Right lobe of liver (tissue), 4 donors: Measurements from ENCODE around the gene ANO6.
A peak's percentile ranks its signal among the peaks of the same experiment; 100 is the strongest.

Source experiments
- POLR2A ChIP-seq: fragments of 450-650 bp; IDR thresholded peaks from one replicate; pipeline ENCODE4 v1.6.1; 2017; ENCODE audit warnings: antibody characterized with exemption, mild to moderate bottlenecking
- TF ChIP-seq, protein P1 (sequence below), 4 donors: fragments of 200-600 bp in 3 of 4; fragments of 450-650 bp in 1 of 4; IDR thresholded peaks; one replicate each; pipeline versions ENCODE4 v1.5.1 to v1.8.0; 2016 to 2022; ENCODE audit warnings: antibody characterized with exemption in 4 of 4, mild to moderate bottlenecking in 2 of 4
- donor health status: DM: no; HTN: no; CAD: no.
- donor health status: DM: no; HTN: no; CAD: no.
- donor health status: DM: no; HTN: yes; CAD: no.

GRCh38 chr12:45421736-45422135, 205.8 kb downstream of the ANO6 start:
- TF ChIP-seq POLR2A, result no peak
- TF ChIP-seq, protein P1, sequence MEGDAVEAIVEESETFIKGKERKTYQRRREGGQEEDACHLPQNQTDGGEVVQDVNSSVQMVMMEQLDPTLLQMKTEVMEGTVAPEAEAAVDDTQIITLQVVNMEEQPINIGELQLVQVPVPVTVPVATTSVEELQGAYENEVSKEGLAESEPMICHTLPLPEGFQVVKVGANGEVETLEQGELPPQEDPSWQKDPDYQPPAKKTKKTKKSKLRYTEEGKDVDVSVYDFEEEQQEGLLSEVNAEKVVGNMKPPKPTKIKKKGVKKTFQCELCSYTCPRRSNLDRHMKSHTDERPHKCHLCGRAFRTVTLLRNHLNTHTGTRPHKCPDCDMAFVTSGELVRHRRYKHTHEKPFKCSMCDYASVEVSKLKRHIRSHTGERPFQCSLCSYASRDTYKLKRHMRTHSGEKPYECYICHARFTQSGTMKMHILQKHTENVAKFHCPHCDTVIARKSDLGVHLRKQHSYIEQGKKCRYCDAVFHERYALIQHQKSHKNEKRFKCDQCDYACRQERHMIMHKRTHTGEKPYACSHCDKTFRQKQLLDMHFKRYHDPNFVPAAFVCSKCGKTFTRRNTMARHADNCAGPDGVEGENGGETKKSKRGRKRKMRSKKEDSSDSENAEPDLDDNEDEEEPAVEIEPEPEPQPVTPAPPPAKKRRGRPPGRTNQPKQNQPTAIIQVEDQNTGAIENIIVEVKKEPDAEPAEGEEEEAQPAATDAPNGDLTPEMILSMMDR (IDR thresholded peaks at IDR 0.05), result peak; percentile 5 to 19 (median 14)
